Upper lobe of right lung (tissue), 1 donor: ENCODE results near the gene WHAMM. TPM values are rescaled to one million over a fixed set of nuclear protein-coding genes. Genes with fewer than 3 reads are reported as not detected.

ENCODE experiments used
- ATAC-seq: fragments of 200-7000 bp; cut with Tn5 transposase; one replicate; pipeline ENCODE4 v1.9.1; 2020; ENCODE audit warnings: mild to moderate bottlenecking, moderate library complexity
- DNase-seq: peaks from one replicate; pipeline ENCODE4 v3.0.0-alpha.2; 2020
- H3K27ac ChIP-seq: fragments of 200-600 bp; one replicate; pipeline ENCODE4 v1.8.0; 2022
- H3K27me3 ChIP-seq: fragments of 200-600 bp; one replicate; pipeline ENCODE4 v1.8.0; 2022; ENCODE audit warnings: mild to moderate bottlenecking
- H3K36me3 ChIP-seq: fragments of 200-600 bp; one replicate; pipeline ENCODE4 v1.8.0; 2022
- H3K4me1 ChIP-seq: fragments of 200-600 bp; one replicate; pipeline ENCODE4 v1.8.0; 2022
- H3K4me3 ChIP-seq: fragments of 200-600 bp; one replicate; pipeline ENCODE4 v1.8.0; 2022; ENCODE audit warnings: mild to moderate bottlenecking
- H3K9me3 ChIP-seq: fragments of 200-600 bp; one replicate; pipeline ENCODE4 v1.8.0; 2022
- intact Hi-C: fragments of 100-400 bp; cut with DNase I; formaldehyde crosslinking; loops from one replicate; pipeline ENCODE4 v1.11.0; 2022
- total RNA-seq: library from RNA; stranded (reverse); fragmentation: NEBNext Ultra II Directional; extraction: Animal tissue kit (Norgen Biotek cat#: 25700); gene quantifications from one replicate; pipeline ENCODE4 v1.2.1, GENCODE V29; 2021
- TF ChIP-seq, protein P1 (sequence below): fragments of 200-600 bp; IDR thresholded peaks from one replicate; pipeline ENCODE4 v1.8.0; 2022; ENCODE audit warnings: antibody characterized with exemption
- donor health status: DM: no; HTN: yes; CAD: no; lungs with severe emphysema.

The WHAMM gene
- total RNA-seq, 1 donor from 2014 or later: 13.1 TPM

DNA sequence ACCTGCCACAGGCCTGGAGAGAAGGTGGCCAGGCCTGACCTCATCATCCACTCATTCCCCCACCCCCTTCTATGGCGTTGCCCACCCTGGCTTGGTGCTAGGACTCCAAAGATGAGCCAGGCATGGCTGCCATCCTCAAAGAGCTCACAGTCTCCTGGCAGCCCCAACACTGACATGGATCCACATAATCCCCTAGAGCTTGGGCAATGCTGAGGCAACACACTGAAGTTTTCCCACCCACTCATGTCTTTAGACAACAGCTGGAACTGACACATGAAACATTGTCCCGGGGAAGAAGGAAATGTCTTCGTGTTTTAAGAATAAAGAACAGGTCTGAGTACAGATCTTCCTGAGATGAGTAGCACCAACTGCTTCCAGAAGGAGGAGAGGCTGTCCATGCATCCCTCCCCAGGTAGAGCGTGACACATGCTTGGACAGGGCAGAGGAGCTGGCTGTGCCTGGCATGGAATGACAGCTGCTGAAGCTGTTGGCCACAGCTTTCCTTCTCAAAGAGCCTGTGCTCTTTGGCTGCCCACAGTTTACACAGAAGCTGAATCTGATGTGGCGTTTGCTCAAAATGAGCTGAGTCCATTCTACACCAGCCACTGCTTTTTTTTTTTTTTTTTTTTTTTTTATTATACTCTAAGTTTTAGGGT, 73.0 kb downstream of the WHAMM start:
- H3K36me3 ChIP-seq: no peaks in the 10 kb centered on the region
- no peaks in the 10 kb centered on the region for H3K4me1 ChIP-seq
- intact Hi-C loops: no loop called here
- H3K27me3 ChIP-seq: no peaks in the 10 kb centered on the region
- no peak overlapping the region for H3K4me3 ChIP-seq
- ATAC-seq (no peak), DNase-seq (no peak)
- no peaks in the 10 kb centered on the region for H3K9me3 ChIP-seq
- no peak overlapping the region for H3K27ac ChIP-seq
- TF ChIP-seq, protein P1, sequence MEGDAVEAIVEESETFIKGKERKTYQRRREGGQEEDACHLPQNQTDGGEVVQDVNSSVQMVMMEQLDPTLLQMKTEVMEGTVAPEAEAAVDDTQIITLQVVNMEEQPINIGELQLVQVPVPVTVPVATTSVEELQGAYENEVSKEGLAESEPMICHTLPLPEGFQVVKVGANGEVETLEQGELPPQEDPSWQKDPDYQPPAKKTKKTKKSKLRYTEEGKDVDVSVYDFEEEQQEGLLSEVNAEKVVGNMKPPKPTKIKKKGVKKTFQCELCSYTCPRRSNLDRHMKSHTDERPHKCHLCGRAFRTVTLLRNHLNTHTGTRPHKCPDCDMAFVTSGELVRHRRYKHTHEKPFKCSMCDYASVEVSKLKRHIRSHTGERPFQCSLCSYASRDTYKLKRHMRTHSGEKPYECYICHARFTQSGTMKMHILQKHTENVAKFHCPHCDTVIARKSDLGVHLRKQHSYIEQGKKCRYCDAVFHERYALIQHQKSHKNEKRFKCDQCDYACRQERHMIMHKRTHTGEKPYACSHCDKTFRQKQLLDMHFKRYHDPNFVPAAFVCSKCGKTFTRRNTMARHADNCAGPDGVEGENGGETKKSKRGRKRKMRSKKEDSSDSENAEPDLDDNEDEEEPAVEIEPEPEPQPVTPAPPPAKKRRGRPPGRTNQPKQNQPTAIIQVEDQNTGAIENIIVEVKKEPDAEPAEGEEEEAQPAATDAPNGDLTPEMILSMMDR: no peak

Other genes with a start within 250 kb of the WHAMM start
- 2.5 TPM for gene CPEB1, start 162.3 kb upstream of the WHAMM start, total RNA-seq
- gene AP3B2, start 99.8 kb upstream of the WHAMM start, total RNA-seq: 3.8 TPM
- gene FSD2, start 3.6 kb upstream of the WHAMM start, total RNA-seq: not detected
- 16.4 TPM for gene HOMER2, start 143.1 kb downstream of the WHAMM start, total RNA-seq
- gene RAMAC, start 176.6 kb downstream of the WHAMM start, total RNA-seq: 15.4 TPM
- gene C15orf40, start 202.0 kb downstream of the WHAMM start, total RNA-seq: 23.0 TPM